ENCODE results near the gene CRKL. TPM values are rescaled to one million over a fixed set of nuclear protein-coding genes. Genes with fewer than 3 reads are reported as not detected.

The CRKL gene
- total and polyA plus RNA-seq, 2 of the 4 experiments (the other 2 are of a cell fraction), result 20.6 to 35.5 TPM

- Histone ChIP-seq H3K27ac (ENCODE audit: insufficient read depth, low read length) (peak overlapping the region; percentile 93), H2AK9ac (replicated peaks; ENCODE audit: low read depth, low read length, poor library complexity) (peak overlapping the region; percentile 100), H3K27me3 (ENCODE audit: control insufficient read depth, insufficient read depth, low read length) (no peaks in the 10 kb centered on the region), H3K9me3 (ENCODE audit: control insufficient read depth, insufficient read depth, low read length) (no peaks in the 10 kb centered on the region), H3K23ac (ENCODE audit: low read depth, low read length) (peak overlapping the region; percentile 71; the same call in 1 of the 2 replicates), H2BK15ac (ENCODE audit: low read depth, low read length) (no peak overlapping the region), H2AK5ac (ENCODE audit: low read depth, low read length) (peak overlapping the region; percentile 87), H2BK120ac (ENCODE audit: low read depth, low read length) (no peak overlapping the region), H3K4me1 (ENCODE audit: control insufficient read depth, insufficient read depth, low read length) (peaks cover 15% of the 10 kb centered on the region), H3K4ac (ENCODE audit: low read depth, low read length) (peak overlapping the region; percentile 90), H4K5ac (ENCODE audit: low read depth, low read length) (no peak overlapping the region), H3K4me3 (ENCODE audit: insufficient read depth, low read depth, low read length) (peak overlapping the region; percentile 75), H4K20me1 (ENCODE audit: insufficient read depth, low read length) (peaks cover 9% of the 10 kb centered on the region; the same call in 1 of the 2 replicates), H3K9me1 (ENCODE audit: insufficient read depth, low read length) (peaks cover 13% of the 10 kb centered on the region; the same call in 1 of the 2 replicates), H3K9ac (ENCODE audit: low read depth, low read length) (peak overlapping the region; percentile 76), H4K91ac (ENCODE audit: insufficient read depth, low read depth, low read length) (0 out of 2 replicates have a peak overlapping the region, but pooled peaks have one; percentile 12), H4K8ac (ENCODE audit: low read depth in 2 of 2, low read length in 2 of 2) (peak overlapping the region; percentile 91 to 97; a peak in 2 of 4 replicates), H3K56ac (ENCODE audit: extremely low read depth, insufficient read depth, low read length) (no peak overlapping the region), H3K79me1 (ENCODE audit: low read depth in 1 of 2, low read length in 2 of 2) (peaks cover 19 to 49% of the 10 kb centered on the region in 2 experiments), H3K36me3 (ENCODE audit: control insufficient read depth, insufficient read depth, low read length) (peaks cover 35% of the 10 kb centered on the region), H3K4me2 (ENCODE audit: low read depth, low read length) (peak overlapping the region; percentile 93), H2BK5ac (ENCODE audit: low read depth, low read length, poor library complexity, severe bottlenecking) (no peak overlapping the region), H3K18ac (ENCODE audit: low read depth, low read length) (no peak overlapping the region), H2AFZ (replicated peaks; ENCODE audit: low read length, poor library complexity) (peak overlapping the region; percentile 97), H2BK20ac (ENCODE audit: low read depth, low read length) (no peak overlapping the region), H3K14ac (replicated peaks; ENCODE audit: low read depth, low read length) (peak overlapping the region; percentile 96)
- dilution Hi-C loops (cut with HindIII; ENCODE audit: low sequenced_read_pairs, unreplicated experiment), result no loop called here
- no peak for DNase-seq
- WGBS, 2 experiments (ENCODE audit: extremely low coverage in 2 of 2, insufficient read length in 1 of 2), result 40% methylated on average over 8 of the region's 22 CpGs; no CpG with 5 or more reads in 1 of the 2 experiments
- intact Hi-C loops (cut with micrococcal nuclease), result no loop called here
- TF ChIP-seq CHD1 (IDR thresholded peaks at IDR 0.05; ENCODE audit: low read depth, low read length), result no peak
- TF ChIP-seq ELK1 (IDR thresholded peaks at IDR 0.05; ENCODE audit: borderline replicate concordance, low read depth, low read length), result no peak
- ATAC-seq (ENCODE audit: low read depth), result no peak
- ChIA-PET POLR2A (ENCODE audit: unreplicated experiment) (no interaction called here), CTCF (no interaction called here)
- in situ Hi-C loops (cut with MboI; ENCODE audit: low sequenced_read_pairs), result no loop called here
- BruUV-seq (replicated peaks), result no TSS peak
Measured at GRCh38 chr22:21000207-21000986, 83.2 kb downstream of the CRKL start.

All from IMR-90 (cell line).